Measurements from ENCODE around the gene SLC6A12.

Gene SLC6A12

GRCh38 chr12:215116-215515 lies 1.2 kb upstream of the SLC6A12 start:
- no peak for DNase-seq (ENCODE audit: low spot score)

- DNase-seq (ENCODE audit: low spot score), result no peak
These were observed 427 bp downstream of the SLC6A12 start for GRCh38 chr12:213527-213932.

GRCh38 chr12:212715-213526 lies 1.0 kb downstream of the SLC6A12 start:
- DNase-seq (ENCODE audit: low spot score), result no peak

- DNase-seq (ENCODE audit: low spot score), result no peak
These were observed 1.6 kb downstream of the SLC6A12 start for GRCh38 chr12:212415-212714.

GRCh38 chr12:211639-212414 lies 2.1 kb downstream of the SLC6A12 start:
- DNase-seq (ENCODE audit: low spot score), result no peak

- DNase-seq (ENCODE audit: low spot score), result no peak
These were observed 2.9 kb downstream of the SLC6A12 start for GRCh38 chr12:211142-211465.

GRCh38 chr12:210277-211141 lies 3.4 kb downstream of the SLC6A12 start:
- no peak for DNase-seq (ENCODE audit: low spot score)

GRCh38 chr12:209851-210250 lies 4.1 kb downstream of the SLC6A12 start:
- DNase-seq (ENCODE audit: low spot score), result no peak

- no peak for DNase-seq (ENCODE audit: low spot score)
These were observed 4.7 kb downstream of the SLC6A12 start for GRCh38 chr12:209246-209645.

- no peak for DNase-seq (ENCODE audit: low spot score)
These were observed 5.1 kb downstream of the SLC6A12 start for GRCh38 chr12:208813-209212.

GRCh38 chr12:207804-208203 lies 6.2 kb downstream of the SLC6A12 start:
- no peak for DNase-seq (ENCODE audit: low spot score)

GRCh38 chr12:206746-207440 lies 7.1 kb downstream of the SLC6A12 start:
- no peak for DNase-seq (ENCODE audit: low spot score)

- DNase-seq (ENCODE audit: low spot score), result no peak
These were observed 8.9 kb downstream of the SLC6A12 start for GRCh38 chr12:205026-205425.

- DNase-seq (ENCODE audit: low spot score), result no peak
These were observed 9.7 kb downstream of the SLC6A12 start for GRCh38 chr12:204261-204678.

- peak; percentile 38 for DNase-seq (ENCODE audit: low spot score)
These were observed 10.3 kb downstream of the SLC6A12 start for GRCh38 chr12:203462-204260.

- no peak for DNase-seq (ENCODE audit: low spot score)
These were observed 10.9 kb downstream of the SLC6A12 start for GRCh38 chr12:203074-203461.

GRCh38 chr12:202081-202731 lies 11.8 kb downstream of the SLC6A12 start:
- peak; percentile 87 for DNase-seq (ENCODE audit: low spot score)

- no peak for DNase-seq (ENCODE audit: low spot score)
These were observed 12.6 kb downstream of the SLC6A12 start for GRCh38 chr12:201361-201760.

GRCh38 chr12:198705-199104 lies 15.3 kb downstream of the SLC6A12 start:
- DNase-seq (ENCODE audit: low spot score), result no peak

GRCh38 chr12:197911-198695 lies 15.9 kb downstream of the SLC6A12 start:
- no peak for DNase-seq (ENCODE audit: low spot score)

Measured in cerebellar cortex (tissue), 1 donor.